AML-193 (cell line): Measurements from ENCODE around the gene SPAG9.
"Not testable (repeated sequence)": the region's sequence is repeated elsewhere in the genome, so short reads cannot be mapped to it uniquely, and the experiment has no call there.

Experiments
- DNase-seq, 2 experiments: peaks; one replicate each; lab custom pipeline; 2025; lab: John Stamatoyannopoulos, UW

The SPAG9 gene

DNA sequence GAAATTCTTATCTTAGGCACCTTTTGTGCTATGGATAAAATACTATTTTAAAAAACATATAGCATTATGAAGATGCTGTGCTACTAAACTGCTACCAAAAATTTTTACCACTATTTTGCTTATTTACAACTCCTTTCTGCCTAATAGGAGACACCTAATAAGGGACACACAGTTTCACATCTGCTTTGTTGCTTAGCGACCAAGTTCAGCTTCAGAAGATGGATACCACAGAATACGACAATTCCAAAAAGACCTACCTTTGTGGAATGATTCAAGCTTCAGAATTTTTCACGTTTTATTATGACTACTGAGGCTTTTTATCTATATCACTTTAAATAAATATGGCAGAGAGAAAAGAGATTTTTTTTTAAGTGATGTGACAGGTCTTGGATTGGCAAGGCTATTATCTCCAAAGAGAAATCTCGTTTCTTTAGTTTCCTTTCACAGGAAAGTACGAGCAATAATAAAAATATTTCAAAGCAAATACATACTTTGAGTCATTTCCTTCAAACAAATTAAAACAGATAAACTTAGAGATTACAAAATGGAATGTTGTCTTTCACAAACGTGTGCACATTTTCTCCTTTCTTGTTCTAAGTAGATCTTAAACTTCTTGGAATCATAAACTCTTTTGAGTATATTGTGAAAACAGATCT lies 35.4 kb downstream of the SPAG9 start:
- DNase-seq, result no peak

DNA sequence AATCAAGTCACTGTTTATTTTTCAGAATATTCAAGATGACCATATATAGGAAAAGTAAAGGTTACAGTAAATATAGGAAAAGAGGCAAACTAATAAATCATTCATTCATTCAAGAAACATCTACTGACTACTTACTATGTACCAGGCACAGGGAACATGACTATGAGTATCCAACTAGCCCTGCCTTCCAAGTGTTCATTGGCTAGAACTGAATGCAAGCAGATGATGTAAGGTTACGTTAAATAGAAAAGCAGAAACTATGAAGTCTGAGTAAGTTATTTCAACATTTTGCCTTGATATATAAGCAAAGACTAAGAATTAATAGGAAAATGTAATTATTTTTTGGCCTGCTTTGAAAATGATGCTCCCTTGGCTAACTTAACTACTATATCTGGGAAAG lies 36.7 kb downstream of the SPAG9 start:
- no peak for DNase-seq

DNA sequence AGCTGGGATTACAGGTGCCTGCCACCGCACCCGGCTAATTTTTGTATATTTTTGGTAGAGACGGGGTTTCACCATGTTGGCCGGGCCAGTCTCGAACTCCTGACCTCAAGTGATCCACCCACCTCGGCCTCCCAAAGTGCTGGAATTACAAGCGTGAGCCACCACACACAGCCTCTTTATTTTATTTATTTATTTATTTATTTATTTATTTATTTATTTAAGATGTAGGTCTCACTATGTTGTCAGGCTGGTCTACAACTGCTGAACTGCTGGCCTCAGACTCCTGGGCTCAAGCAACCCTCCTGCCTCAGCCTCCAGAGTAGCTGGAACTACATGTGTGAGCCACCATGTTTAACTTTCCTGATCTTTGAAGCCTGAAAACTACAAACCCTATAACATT lies 37.3 kb downstream of the SPAG9 start:
- not testable (repeated sequence) for DNase-seq

DNA sequence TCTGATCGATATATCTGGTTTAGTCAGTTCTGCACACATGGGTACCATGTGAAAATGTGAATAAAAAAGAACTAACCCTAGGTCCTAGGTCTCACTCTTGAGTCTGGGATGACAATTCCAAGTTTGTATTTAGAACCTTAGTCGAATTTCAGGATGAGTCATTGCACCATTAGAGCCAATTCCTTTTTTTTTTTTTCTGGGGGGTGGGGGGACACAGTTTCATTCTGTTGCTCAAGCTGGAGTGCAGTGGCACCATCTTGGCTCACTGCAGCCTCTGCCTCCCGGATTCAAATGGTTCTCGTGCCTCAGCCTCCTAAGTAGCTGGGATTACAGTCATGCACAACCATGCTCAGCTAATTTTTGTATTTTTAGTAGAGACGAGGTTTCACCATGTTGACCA lies 41.6 kb downstream of the SPAG9 start:
- DNase-seq, result no peak

DNA sequence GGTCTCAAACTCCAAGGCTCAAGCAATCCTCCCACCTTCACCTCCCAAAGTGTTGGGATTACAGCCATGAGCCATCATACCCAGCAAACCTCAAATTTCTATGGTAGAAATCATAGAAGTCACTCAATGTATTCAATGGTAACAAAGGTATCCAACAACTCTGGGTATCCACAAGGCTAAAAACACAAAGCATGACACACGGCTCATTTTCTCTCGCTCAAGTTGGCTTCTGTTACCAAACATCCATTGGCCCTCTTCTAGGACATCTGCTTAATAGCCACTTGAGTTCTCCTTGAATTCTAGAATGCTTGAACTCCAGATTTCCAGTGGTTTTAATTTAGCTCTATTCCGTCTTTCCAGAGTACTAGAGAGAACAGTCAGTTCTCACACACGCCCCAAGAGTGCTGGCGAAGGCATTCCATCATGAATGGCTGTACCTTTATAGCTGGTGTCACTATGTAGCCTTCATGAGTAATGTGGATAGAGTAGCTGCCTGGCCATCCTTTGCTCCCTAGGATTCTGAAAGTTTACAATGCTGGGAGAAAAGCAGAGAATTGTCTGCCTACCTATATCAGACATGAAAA lies 42.6 kb downstream of the SPAG9 start:
- DNase-seq, result no peak

DNA sequence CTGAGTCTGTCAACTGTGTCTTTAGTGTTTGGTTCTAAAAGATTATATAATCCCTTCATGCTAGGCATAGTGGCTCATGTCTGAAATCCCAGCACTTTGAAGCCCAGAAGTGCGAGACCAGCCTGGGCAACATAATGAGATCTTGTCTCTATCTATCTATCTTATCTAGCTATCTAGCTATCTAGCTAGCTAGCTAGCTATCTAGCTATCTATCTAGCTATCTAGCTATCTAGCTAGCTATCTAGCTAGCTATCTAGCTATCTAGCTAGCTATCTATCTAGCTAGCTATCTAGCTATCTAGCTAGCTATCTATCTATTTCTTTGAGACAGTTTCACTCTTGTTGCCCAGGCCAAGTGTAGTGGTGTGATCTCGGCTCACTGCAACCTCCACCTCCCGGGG lies 43.8 kb downstream of the SPAG9 start:
- DNase-seq, result no peak

DNA sequence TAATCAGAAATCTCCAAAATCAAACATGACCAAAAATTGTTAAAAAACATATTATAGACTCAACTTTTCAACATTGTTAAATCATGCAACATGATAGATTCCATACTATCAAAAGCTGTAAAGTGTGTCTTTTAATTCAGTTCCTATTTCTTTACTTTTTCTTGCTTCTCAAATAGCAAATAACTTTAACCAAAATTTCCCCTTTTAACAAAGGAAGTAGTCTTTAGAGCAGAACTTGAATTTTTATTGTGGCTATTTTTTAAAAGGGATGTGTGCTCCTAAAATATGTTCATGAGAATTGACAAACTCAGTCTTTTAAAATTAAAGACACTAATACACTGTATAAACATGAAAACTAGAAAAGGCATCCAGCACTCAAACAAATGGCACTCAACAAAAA lies 49.1 kb downstream of the SPAG9 start:
- peak in 1 of 2 experiments; percentile 15 for DNase-seq

DNA sequence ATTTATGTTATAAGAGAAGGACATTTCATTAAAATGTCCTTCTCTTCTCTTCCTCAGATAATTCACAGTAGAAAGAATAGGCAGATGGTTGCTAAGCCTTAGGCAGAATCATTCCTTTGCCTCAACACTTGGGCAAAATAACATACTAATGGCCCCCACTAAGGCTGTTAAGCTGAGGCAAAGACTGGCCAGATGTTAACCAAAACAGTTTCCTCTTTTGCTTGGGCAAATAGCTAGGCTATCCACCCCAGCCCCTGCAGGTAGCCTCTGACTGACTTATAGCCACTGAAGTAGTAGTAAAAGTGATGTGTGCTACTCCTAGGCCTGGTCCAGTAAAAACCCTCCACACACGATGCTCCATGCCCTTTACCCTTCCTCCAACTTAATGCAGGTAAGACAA lies 55.2 kb downstream of the SPAG9 start:
- peak in 1 of 2 experiments; percentile 7 for DNase-seq

DNA sequence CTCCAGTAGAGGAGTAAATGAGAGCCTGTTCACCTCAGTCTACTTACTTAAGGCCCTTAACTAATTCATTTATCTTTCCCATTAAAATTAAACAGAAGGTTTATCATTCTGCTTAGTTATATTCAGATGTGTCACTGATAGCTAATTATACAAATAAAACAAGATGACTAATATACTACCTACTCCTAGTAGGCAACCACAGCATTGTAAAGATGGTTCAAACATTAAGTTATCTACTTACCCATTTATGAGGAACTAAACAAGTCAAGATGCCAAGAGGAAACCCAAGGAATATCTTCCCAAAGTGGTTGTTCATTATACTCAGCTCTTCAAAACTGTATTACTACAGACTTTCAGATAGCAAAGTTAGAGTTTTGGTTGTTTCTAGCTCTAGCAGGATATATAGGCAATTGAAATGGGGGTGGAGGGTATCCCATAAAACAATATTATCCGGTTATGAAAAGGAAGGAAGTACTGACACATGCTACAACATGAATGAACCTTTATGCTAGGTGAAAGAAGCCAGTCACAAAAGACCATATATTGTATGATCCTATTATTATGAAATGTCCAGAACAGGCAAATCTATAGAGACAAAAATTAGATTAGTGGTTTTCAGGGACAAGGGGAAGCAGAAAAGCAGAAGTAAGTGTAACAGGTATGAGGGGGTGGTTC lies 56.5 kb downstream of the SPAG9 start:
- DNase-seq, result peak in 1 of 2 experiments; percentile 7

DNA sequence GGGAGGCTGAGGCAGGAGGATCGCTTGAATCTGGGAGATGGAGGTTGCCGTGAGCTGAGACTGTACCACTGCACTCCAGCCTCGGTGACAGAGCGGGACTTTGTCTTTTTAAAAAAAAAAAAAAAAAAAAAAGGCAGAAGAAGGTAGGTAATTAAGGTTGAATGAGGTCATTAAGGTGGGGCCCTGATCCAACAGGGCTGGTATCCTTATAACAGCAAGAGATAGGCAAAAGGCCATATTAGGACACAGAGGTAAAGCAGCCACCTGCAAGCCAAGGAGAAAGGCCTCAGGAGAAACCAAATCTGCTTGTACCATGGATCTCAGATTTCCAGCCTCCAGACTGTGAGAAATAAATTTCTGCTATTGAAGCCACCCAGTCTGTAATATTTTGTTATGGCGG lies 60.3 kb downstream of the SPAG9 start:
- DNase-seq, result no peak

DNA sequence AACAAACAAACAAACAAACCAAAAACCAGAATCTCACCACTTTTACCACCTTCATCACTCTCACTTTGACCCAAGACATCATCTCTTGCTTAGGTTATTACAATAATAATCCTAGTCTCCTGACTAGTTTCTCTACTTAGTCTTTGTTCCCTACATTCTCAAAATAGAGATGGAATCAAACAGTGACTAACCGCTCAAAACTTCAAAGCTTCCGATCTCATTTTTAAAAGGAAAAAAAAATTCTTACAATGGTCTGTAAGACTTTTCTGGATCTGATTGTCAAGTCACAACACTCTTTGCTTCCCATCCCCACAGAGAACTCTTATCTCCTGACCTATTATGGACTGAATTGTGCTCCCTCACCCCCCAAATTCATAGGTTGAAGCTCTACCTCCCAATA lies 60.9 kb downstream of the SPAG9 start:
- DNase-seq, result no peak

DNA sequence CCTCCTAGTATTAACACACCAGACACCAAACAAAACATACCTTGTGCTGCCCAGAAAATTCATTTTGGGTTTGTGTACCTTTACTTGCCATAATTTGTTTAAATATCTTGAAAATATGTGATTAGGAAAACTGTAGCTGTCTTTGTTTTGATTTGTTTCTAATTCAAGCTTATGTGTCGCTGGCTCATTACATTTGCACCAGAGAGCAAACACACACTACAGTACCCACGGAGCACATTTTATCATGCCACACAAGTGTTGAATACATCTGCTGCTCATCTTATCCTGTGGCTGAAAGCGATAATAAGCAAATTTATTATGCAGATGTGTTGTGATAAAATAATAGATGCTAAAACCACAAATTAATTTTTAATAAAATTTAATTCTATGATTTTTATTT lies 63.1 kb downstream of the SPAG9 start:
- DNase-seq, result no peak

DNA sequence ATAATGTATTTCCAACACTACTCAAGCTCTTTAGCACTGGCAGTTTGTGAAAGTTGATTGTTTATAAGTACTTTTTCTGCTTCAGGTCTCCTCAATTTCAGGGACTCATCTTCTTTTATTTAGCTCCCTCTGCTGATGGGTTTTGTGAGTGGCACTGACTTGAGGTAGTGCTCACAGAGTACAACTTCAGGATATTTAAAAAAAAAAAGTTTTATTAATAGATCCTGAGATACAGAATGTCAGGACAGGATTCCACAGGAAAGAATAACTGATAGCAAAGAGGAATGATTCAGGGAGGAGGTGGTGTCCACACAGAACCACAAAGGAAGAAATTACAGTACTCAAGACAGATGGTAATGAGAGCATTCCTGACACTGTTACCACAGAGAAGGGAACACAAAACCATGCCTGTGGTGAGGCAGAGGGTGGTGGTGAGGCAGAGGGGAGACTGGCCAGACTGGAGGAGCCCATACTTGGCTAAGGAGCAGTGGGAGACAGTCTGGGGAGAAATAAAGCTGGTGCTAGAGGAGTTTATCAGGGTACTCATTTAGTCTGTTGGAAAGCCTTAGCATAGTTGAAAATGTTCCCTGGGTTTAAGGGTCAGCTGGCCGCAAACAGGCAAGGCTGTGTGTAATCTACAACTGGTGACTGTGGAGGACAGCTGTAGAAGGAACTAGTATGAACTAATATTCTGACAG lies 63.7 kb downstream of the SPAG9 start:
- DNase-seq, result peak; percentile 75 to 83

DNA sequence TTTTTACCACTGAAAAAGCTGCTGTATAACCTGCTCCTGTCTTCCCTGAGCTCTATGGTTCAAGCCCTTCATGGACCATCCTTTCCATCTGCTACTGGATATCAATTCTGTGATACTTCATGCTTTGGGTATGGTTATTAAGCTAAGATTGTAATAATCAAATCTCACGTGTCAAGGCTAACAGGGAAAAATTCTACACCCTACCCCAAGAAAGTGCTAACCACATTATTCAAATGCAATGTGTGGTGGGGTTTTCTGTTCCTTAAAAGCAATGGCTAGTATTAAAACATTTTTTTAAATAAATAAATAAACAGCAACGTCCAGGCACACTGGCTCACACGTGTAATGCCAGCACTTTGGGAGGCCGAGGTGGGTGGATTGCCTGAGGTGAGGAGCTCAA lies 65.9 kb downstream of the SPAG9 start:
- DNase-seq, result no peak

DNA sequence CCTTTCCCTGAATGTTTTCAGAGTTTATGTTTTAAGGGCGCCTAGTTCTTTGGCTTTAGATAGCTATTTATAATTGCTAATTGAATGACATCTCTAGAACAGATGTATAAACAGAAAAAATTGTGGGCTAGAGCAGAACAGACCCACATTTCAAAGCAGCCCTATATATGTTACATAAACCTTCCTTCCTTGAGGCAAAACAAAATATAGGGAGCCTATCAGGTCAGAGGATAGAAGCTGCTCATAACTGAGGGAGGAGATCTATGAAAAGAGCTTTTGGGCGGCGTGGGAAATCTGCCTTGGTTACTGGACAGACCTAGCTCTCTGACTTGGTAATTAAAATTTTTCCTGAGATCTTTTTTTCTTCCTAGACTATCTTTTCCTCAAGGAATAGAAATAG lies 68.4 kb downstream of the SPAG9 start:
- no peak for DNase-seq

DNA sequence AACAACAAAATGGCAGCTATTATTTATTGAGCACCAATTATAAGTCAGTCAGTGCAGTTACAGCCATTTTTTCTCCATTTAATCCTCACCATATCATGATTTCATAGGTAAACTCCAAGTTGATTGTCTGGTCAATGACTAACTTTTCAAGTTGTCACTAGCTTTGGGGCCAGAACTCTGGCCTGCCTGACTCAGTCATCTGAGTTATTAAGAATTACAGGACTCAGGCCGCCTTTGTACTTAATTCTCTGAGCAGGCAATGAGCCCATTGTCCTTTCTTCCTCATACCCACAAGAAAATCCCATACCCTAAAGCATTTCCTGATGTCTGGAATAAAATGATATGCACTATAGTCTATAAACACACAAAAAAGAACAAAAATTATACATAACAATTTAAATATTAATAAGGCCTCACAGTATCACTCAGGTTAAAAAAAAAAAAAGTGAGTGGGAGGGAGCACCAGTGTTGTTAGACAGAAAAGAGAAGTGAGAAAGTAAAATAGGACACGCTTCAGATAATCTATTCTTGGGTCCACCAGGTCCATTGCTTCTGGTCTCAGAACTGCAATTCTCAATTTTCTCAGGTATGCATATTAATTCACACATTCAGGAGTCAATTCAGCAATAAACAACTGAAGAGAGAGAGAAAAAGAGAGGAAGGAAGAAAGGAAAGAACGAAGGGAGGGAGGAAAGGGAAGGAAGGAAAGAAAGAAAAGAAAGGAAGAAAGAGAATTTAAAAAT lies 70.2 kb downstream of the SPAG9 start:
- DNase-seq, result no peak

DNA sequence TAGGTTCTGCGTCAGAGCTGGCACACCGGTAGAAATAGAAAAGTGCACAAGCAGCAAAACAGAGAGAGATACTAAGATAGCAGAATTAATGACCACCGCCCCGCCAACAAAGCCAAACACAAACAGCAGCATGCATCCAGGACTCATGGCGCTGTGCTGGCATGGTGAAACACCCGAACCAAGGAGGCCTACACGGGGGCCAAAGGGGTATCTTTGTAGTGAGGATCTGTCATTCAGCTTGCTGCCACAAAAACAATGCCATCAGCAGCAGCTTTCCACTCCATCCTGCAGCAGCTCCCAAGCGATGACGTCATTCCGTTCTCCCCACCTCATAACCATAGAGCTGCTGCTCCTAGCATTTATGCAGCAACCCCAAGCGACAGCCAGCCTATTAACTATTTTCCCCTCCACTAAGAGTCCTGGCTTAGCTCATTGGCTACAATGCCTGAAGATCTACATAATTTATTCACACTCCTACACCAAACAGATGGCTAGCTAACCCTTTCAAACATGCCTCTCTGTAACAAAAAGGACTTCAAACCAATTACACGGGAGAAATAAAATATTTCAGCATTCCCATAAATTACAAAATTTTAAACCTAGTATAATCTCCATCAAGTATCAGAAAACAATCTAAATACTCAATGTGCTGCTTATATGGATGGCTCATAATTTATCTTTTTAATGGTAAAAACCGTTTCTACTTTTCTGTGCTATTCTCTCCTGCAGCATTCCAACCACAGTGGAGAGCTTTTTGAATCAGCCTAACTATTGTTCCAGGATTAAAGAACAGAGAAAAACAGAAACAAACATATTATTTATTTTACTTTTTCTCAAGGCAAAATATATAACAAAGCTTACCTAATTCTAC lies 73.9 kb downstream of the SPAG9 start:
- no peak for DNase-seq

DNA sequence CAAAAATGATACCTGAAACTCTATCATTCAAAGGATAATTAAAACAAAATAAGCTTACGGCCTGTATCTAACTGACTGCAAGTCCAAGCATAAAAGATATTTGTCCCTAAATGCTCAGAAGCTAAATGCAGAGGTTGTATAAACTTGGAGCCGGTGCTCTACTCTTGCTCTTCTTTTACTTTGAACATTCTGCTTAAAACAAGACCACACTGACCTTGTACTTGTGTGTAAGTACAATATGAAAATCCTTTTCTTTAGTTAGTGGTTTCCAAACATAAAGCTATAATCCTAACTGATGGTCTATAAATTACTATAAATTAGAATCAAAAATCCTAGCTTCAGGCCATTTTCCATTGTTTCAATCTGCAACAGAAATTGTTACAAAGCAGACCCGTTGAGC lies 74.6 kb downstream of the SPAG9 start:
- DNase-seq, result no peak

DNA sequence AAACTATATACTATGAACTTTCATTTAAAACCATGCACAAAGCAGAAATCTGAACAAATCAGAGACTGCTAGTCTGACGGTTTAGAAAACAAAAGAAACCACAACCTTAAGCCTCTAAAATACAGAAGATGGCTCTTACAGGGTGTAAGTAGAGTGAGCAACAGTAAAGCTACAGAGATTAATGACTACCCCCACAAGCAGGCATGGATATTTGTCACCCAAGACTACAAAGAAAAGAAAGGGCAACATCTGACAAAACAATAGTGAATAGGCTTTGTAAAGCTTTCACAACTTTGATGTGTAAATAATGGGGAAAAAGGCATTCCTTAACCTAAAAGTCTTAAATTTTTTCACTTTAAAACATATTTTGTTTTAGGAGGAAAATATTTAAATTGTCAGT lies 75.0 kb downstream of the SPAG9 start:
- no peak for DNase-seq

DNA sequence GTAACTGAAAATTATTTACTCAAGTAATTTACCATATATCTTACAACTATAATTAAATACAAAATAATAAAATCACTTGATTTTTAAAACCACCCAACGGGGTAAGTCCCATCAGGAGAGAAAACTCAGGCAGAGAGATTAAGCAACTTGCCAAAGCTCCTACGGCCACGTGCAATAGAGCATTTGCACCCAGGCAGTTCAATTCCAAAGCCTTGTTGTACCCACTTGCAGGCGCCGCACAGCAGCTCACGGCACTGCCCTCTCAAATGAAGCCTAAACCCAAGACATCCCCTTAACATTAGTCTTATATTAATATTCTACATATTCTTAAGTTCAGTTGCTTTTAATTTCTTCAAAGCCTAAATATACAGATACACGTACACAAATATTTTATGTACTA lies 75.7 kb downstream of the SPAG9 start:
- DNase-seq, result no peak

DNA sequence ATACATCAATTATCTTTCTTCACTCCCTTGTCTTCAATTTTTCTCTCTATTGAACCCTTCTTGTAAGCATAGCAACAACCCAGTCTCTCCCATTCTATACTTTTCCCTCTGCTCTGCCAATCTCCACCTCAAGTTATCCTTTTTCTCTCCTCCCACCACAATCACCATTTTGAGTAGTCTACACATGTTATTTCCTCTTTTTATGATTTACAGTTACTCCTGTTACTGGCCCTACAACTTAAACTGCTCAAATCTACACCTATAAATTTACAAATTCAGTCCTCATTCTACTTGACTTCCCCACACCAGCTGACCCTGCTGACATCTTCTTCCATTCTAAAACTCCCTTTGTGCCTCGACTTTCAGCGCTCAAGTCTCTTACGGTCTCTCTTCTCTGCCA lies 84.6 kb downstream of the SPAG9 start:
- peak; percentile 16 to 23 for DNase-seq
